ENCODE results near the gene ZFYVE27.

- no peak for TF ChIP-seq CTCF (IDR thresholded peaks at IDR 0.05)
- no peak for TF ChIP-seq POLR2A (IDR thresholded peaks at IDR 0.05)
- TF ChIP-seq POLR2AphosphoS5 (IDR thresholded peaks at IDR 0.05) = no peak
- no peak for TF ChIP-seq EP300 (IDR thresholded peaks at IDR 0.05)
Observed at GRCh38 chr10:97736403-97736901, 476 bp upstream of the ZFYVE27 start.

Measured in sigmoid colon (tissue), 4 donors.